Stimulated activated naive CD8-positive, alpha-beta T cell treated with anti-CD3 and anti-CD28 coated beads, Interleukin-15, amount 100 ng/mL, for 72 hours (primary cell): ENCODE data around the gene PPP4R4.
A peak's percentile ranks its signal among the peaks of the same experiment; 100 is the strongest.

ENCODE experiments used
- ATAC-seq: fragments of 150-1000 bp; cut with Tn5 transposase; 2 replicates; pipeline ENCODE4 v1.10.0; 2021; ENCODE audit warnings: mild to moderate bottlenecking, moderate library complexity
- DNase-seq, 2 donors: peaks; one replicate each; pipeline ENCODE4 v3.0.0; 2021 to 2022
- H3K27ac Mint-ChIP-seq, 2 donors: one replicate each; pipeline ENCODE4 v1.8.0; 2022; ENCODE audit warnings: mild to moderate bottlenecking in 2 of 2, mixed read lengths in 2 of 2, moderate library complexity in 2 of 2
- H3K27me3 Mint-ChIP-seq: one replicate; pipeline ENCODE4 v1.8.0; 2022; ENCODE audit warnings: mixed read lengths
- H3K4me1 Mint-ChIP-seq: one replicate; pipeline ENCODE4 v1.8.0; 2022; ENCODE audit warnings: mild to moderate bottlenecking, mixed read lengths
- H3K4me3 Mint-ChIP-seq, 2 donors: one replicate each; pipeline ENCODE4 v1.8.0; 2022; ENCODE audit warnings: mild to moderate bottlenecking in 2 of 2, mixed read lengths in 2 of 2, moderate library complexity in 1 of 2
- H3K9me3 Mint-ChIP-seq, 2 donors: one replicate each; pipeline ENCODE4 v1.8.0; 2022; ENCODE audit warnings: mixed read lengths in 2 of 2

The PPP4R4 gene

GRCh38 chr14:94317259-94317658 is 143.1 kb downstream of the PPP4R4 start:
- H3K9me3 Mint-ChIP-seq = peaks cover 0 to 9% of the 10 kb centered on the region in 2 donors
- no peaks in the 10 kb centered on the region for H3K4me1 Mint-ChIP-seq
- DNase-seq = no peak
- H3K27ac Mint-ChIP-seq = no peak overlapping the region
- peaks cover 10% of the 10 kb centered on the region for H3K27me3 Mint-ChIP-seq
- H3K4me3 Mint-ChIP-seq = no peak overlapping the region
- ATAC-seq = no peak

- no peak overlapping the region for H3K4me3 Mint-ChIP-seq
- ATAC-seq (no peak), DNase-seq (no peak)
Observed at GRCh38 chr14:94320243-94320642, 146.1 kb downstream of the PPP4R4 start.

GRCh38 chr14:94321421-94322271 is 147.5 kb downstream of the PPP4R4 start:
- ATAC-seq (no peak), DNase-seq (no peak)
- Mint-ChIP-seq H3K27ac (no peak overlapping the region), H3K9me3 (no peaks in the 10 kb centered on the region), H3K4me3 (no peak overlapping the region), H3K27me3 (peaks cover 17% of the 10 kb centered on the region), H3K4me1 (no peaks in the 10 kb centered on the region)

More at GRCh38 chr14:94320243-94320642, 146.1 kb downstream of the PPP4R4 start:
- Mint-ChIP-seq H3K4me1 (no peaks in the 10 kb centered on the region), H3K27ac (no peak overlapping the region), H3K9me3 (no peaks in the 10 kb centered on the region), H3K27me3 (peaks cover 10% of the 10 kb centered on the region)

- no peak within 1 kb of the TSS for H3K4me3 Mint-ChIP-seq
- ATAC-seq (peak; percentile 23), DNase-seq (no peak)
- no peaks in the 10 kb centered on the region for H3K4me1 Mint-ChIP-seq
- H3K27ac Mint-ChIP-seq = peak within 1 kb of the TSS in 1 of 2 donors; percentile 57
- H3K9me3 Mint-ChIP-seq = no peaks in the 10 kb centered on the region
- peaks cover 17% of the 10 kb centered on the region for H3K27me3 Mint-ChIP-seq
Observed at GRCh38 chr14:94322648-94323570, 148.8 kb downstream of the PPP4R4 start, which contains the start of gene SERPINA6. Gene SERPINA6, minus strand, starts transcription at chr14:94323336. Its CDS starts 8,688 bp downstream, at chr14:94314648.

- peaks cover 33% of the 10 kb centered on the region for H3K27me3 Mint-ChIP-seq
- H3K27ac Mint-ChIP-seq = no peak overlapping the region
- ATAC-seq (no peak), DNase-seq (no peak)
- no peak overlapping the region for H3K4me3 Mint-ChIP-seq
- H3K9me3 Mint-ChIP-seq = no peaks in the 10 kb centered on the region
- no peaks in the 10 kb centered on the region for H3K4me1 Mint-ChIP-seq
Observed at GRCh38 chr14:94328196-94328595, 154.1 kb downstream of the PPP4R4 start.
